CD1c-positive myeloid dendritic cell (primary cell): ENCODE data around the gene ADD1.
A peak's percentile ranks its signal among the peaks of the same experiment; 100 is the strongest.
"Not testable (repeated sequence)": the region's sequence is repeated elsewhere in the genome, so short reads cannot be mapped to it uniquely, and the experiment has no call there.

Experiments used
- DNase-seq: peaks from one replicate; pipeline ENCODE4 v3.0.0-alpha.2; 2016; ENCODE audit errors: extremely low spot score

ADD1 gene

DNA sequence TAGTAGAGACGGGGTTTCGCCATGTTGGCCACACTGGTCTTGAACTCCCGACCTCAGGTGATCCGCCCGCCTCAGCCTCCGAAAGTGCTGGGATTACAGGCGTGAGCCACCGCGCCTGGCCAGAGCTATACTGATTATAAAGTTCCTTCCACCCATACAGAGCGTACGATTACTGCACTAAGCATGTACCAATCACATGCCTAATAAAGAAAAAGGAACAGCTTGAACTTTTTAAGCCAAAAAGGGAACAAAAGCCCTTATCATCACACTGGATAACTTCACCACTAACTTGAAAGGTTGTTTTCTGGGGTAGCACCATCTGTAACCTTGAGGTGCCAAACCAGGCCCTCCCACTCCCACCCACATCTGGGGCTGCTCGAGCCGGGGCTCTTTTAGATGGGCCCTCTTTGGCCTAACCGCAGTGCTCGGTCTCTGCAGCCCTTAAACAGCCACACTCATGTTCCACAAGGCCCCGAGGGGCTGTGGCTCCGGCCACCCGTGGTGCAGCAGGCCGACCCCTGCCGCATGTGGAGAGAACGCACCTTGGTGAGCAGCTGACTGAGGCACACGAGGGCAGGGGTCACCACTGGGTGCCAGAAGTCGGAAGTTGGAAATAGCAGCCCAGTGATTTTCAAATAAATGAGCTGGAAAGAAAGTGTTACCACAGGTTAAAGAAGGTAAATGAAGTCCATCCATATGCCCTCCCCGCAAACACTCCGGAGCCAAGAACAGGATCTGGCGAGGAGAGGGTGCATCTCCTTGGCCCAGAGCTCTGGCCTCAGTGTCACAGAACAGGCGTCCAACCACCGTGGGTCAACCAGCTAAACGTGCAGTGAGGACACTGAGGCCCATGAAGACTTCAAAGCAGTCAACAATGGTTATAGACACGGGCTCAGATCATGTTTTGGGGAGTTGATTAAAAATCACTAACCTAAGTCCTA lies 101.2 kb downstream of the ADD1 start:
- peak; percentile 25 for DNase-seq

DNA sequence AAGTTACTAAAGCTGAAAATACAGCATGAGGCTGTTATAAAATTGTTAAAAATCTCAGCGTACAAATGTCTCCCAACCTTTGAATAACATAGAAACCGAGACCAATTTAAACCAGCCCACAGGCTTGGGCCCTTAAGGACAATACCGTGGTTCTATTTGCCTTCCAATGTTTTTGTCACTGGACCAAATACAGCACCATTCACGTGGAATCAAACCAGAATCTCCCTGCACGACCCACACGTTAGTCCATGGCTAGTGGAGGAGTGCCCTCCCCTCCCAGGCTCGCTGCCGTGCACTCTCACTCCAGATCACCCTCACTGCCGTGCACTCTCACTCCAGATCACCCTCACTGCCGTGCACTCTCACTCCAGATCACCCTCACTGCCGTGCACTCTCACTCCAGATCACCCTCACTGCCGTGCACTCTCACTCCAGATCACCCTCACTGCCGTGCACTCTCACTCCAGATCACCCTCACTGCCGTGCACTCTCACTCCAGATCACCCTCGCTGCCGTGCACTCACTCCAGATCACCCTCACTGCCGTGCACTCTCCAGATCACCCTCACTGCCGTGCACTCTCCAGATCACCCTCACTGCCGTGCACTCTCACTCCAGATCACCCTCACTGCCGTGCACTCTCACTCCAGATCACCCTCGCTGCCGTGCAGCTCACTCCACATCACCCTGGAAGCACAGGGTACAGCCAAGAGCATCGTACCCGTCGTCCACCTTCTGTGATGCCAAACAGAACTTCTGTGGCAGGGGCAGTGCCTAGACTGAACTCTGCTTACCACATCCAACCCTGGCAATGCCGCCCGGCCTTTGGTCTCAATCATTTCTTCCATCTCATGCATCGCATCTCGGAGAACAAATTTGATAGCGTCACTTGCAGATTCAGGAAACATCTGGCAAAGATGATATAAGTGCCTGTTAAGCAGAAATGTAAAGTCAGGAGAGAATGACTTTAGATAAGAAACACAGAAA lies 102.3 kb downstream of the ADD1 start:
- not testable (repeated sequence) for DNase-seq

DNA sequence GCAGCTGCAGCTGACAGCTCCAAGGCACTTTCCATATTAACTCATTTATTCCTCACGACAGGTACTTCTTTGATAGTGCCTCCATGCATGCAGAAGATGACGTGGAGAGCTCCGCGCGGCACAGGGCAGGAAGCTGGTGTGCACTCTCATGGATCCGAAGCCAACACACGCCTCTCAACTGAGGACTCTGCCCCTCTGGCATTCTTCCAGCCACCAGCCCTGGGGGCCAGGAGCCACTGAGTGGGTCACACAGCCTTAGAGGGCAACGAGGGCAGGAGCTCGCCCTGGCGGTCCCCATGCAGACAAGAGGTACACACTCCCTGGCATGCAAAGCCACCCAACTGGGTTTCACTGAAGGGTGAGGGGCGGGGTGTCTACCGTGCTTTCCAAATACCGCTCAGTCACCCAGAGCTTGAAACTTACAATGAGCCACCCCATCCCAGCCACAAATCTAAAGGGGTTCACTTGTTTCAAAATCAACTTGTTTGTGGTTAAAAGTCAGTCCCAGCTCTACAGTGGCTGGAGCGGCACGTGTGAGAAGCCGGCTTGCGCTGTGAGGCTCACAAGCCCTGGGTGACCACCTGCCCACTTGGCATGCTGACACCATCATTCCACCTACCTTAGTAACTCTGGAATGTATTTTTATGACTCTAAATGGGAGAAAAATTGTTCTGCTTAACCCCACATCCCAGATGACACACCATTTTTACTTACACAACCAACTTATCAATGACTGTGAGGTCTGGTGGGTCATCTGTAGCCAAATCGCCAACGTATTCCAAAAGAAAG lies 103.4 kb downstream of the ADD1 start:
- no peak for DNase-seq

DNA sequence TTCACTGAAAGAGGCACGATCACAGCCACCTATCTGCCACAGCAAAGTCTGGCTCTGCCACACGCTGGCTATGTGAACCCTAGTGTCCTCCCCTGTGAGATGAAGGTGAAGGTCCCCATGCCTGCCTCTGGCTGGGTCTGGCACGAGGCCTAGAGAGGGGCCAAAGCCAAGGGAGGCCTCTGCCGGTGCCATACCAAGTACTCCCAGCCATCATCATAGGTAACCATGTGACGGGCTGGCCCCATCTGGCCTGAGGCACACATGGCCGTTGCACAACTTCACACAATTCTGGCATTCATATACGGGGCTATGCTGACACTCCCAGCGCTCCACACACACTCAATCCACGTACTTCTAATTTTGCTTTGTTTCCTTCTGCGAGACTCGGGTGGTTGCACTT lies 104.3 kb downstream of the ADD1 start:
- no peak for DNase-seq

DNA sequence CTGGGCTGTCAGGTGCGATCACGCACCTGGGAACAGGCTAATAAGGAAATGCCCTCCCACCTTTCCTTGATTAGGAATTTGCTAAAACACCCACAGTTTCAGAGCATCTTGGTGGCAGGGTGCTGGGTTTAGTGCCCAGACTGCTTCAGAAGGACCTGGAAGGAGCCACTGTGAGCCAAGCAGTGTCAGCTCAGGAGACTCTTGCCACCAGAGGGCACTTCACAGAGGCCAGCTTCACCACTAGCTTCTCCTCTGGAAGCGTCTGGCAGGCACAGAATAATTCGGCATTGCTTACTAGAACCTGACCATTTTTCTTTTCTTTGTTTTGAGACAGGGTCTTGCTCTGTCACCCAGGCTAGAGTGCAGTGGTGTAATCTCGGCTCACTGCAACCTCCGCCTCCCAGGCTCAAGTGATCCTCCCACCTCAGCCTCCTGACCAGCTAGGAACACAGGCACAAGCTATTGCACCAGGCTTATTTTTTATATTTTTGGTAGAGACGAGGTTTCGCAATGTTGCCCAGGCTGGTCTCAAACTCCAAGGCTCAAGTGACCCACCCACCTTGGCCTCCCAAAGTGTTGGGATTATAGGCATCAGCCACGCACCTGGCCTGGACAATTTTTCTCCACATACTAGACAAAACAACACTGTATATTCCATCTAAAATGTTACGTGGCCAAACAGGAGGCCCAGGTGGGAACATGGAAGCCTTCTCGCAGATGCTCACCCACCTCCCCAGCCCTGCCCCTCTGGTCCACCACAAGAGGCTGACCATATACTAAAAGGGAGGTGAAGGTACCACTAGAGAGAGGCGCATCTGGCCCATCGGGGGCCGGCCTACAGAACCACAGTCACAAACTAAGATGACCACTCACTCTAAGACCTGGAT lies 105.5 kb downstream of the ADD1 start:
- DNase-seq = no peak

DNA sequence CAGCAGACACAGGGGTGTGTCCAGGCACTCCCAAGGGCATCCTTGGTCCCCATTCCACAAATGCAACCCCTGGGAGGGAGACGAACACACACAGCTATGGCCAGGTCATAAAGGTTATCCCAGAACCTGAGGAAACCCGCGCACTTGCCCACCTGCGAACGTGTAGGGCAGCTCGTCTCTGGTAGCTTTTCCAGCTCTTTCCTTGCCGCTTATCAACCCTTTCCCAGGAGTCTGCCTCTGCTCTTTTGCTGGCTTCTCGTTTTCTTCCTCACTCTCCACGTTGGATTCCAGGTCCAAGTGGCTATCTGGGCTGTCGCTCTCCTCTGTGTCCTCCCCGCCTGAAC lies 106.1 kb downstream of the ADD1 start:
- no peak for DNase-seq

DNA sequence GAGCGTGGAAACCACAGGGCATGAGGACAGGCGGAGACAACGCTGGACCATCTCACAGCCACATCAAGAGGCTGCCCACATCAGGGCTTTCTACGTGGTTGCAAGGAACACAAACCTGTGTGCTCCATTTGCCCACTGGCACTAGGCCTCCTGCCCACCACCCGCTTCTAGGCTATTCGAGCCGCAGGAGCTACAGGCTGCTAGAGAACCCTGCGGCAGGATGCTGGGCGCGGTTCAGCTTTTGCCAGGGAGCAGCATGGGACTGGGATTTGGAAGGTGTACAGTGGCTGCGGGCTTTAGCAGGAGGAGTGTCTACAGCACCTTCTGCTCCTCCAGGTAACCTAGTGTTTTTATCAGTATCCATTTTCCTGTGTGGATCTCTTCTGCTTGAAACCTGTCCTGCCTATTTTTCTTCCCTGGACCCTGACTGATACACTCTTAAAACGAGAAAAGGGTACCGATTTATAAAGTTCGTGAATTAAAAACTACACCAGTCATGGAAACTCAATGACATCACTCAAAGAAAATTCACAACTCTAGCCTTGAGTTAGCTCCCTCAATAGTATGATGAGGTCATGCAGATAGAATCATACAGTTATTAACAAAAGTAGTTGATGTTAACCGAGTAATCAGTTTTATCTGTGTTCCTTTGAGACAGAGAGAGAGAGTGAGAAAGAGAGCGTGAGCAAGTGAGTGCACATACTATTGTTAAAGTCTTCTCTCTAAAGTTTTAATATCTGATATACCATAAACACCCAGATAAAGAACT lies 106.8 kb downstream of the ADD1 start:
- DNase-seq = no peak

DNA sequence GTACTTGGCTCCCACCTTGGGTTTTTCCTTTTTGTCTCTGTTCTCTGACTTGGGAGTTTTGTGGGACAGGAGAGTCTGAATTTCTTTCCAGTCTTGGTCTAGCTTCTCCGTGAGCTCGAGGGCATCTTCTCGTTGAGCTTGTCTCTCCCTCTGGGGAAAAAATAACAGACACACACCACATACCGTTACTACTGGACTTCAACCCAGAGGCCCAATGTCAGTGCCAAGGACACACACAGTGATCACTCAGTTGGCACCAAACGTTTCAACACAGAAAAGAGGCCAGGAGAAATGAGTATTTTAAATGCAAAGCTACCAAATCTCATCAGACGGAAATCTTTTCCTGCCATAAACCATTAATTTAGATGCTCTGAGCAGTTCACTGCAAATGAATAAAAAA lies 109.9 kb downstream of the ADD1 start:
- no peak for DNase-seq

DNA sequence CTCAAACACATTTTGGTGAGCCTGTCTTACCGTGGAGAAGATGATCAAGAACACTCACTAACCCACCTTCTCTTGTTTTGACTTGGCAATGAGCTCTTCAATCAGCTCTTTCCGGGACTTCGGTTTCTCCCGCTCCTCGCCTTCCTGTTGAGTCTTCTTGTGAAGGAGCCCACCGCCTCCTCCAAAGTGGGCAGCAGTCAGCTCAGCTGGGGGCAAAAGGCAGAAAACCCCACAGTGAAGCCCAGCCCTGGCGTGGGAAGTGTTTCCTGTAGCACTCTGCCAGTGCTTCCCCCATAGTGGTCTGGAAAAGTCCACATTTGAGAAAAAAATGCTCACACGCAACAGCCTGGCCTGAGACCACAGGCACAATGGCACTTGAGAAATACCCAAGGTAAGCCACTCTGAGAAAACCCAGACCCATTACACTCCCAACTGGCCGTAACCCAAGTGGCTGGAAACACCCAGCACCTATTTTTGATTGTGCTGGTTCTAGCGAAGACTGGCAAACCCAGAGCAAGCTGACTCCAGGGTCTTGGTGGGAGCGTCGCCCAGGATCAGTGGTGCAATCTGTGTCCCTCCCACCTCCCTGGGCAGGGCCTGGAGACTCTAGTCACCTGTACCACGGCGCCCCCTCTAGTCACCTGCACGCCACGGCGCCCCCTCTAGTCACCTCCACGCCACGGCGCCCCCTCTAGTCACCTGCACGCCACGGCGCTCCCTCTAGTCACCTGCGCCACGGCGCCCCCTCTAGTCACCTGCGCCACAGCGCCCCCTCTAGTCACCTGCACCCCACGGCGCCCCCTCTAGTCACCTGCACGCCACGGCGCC lies 110.9 kb downstream of the ADD1 start:
- DNase-seq = no peak

DNA sequence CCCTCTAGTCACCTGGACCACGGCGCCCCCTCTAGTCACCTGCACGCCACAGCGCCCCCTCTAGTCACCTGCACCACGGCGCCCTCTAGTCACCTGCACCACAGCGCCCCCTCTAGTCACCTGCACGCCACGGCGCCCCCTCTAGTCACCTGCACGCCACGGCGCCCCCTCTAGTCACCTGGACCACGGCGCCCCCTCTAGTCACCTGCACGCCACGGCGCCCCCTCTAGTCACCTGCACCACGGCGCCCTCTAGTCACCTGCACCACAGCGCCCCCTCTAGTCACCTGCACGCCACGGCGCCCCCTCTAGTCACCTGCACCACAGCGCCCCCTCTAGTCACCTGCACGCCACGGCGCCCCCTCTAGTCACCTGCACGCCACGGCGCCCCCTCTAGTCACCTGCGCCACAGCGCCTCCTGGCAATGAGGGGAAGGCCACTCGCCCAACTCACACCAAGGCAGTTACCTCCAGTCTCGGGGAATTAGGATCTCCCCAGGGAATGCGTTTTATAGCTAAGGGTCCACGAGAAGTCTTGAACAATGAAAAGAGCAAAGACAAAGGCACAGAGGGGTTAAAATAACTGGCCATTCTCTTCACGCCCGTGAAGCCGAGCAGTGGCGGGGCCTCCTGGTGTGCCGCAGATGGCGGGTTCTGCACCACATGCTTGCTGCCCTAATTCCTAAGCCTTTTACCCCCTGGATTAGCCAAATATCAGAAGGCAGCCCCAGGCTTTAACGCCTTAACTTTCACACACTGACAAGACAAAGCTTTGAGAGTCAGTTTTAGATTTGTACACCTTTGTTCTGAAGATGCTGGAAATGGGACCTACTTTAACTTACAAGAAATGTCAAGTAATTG lies 111.8 kb downstream of the ADD1 start:
- not testable (repeated sequence) for DNase-seq

DNA sequence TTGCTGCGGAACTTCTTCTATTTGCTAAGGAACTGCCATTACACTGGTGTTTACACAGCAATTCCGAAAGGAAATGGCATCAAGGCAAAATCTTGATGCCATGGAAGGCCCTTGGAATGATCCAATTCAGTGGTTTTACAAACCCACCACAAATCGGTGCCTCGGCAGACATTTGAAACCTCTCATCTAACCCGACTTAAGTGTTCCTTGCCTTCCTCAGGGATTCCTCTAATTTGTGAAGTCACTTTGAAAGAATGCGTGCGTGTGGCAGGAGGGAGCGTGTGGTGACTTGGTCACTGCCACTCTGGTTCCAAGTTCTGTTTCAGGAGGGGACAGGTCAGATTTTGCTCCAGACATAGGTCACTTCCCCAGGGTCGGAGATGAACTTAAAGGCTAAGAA lies 114.8 kb downstream of the ADD1 start:
- DNase-seq = no peak

DNA sequence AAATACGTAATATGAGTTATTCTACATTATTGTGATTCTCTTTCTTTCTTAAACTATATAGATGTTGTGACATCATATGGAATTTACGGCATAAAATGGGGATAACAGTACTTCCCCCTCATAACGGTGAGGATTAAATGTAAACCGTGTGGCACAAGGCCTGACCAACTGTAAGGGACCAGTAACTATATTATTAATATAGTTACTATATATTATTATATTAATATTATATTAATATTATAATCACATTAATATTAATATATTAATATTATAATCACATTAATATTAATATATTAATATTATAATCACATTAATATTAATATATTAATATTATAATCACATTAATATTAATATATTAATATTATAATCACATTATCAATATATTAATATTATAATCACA lies 116.8 kb downstream of the ADD1 start:
- not testable (repeated sequence) for DNase-seq

DNA sequence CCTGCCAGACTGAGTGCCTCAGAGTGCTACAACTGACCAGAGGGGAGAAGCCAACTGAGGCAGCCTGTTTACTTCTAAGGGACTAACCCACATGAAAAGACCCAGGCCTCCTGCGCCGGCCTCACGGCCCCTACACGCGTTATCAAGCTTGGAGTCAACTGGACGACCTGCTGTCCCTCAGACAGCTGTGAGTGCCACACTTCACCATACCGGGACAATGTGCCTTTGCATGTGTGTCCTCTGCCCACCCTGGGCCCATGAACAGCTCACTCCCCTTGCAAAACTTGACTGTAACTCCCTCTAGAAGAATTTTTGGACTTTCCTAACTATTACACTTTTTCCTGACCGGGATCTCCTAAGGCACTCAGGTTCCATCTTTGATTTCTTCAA lies 117.8 kb downstream of the ADD1 start:
- no peak for DNase-seq

DNA sequence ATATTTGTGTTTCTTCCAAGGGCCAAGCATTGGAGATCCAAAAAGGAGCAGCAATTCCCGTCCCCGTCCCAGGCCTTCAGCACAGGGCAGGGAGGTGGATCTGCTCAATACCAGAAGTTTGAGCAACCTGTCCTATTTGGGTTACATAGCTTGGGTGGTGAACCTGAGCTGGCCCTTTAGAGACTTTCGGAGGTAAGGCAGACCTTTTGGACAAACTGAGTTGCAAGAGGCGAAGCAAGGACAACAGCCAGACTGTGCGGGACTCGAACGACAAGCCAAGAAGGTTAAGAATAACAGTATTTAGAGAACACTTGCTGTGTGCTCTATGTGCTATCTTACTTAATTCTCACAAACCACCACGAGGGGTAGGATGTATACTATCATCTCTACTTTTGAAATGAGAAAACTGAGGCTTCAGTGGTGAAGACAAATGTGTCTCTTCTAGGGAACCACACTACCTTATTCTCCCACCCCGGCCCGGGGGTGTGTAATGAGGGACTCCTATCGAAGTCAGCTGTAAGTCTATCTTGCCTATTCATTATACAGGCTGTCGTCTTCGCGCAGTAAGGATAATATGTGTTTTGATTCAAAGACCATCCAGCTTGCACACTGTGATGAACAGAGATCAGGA lies 118.3 kb downstream of the ADD1 start:
- DNase-seq = peak; percentile 17

DNA sequence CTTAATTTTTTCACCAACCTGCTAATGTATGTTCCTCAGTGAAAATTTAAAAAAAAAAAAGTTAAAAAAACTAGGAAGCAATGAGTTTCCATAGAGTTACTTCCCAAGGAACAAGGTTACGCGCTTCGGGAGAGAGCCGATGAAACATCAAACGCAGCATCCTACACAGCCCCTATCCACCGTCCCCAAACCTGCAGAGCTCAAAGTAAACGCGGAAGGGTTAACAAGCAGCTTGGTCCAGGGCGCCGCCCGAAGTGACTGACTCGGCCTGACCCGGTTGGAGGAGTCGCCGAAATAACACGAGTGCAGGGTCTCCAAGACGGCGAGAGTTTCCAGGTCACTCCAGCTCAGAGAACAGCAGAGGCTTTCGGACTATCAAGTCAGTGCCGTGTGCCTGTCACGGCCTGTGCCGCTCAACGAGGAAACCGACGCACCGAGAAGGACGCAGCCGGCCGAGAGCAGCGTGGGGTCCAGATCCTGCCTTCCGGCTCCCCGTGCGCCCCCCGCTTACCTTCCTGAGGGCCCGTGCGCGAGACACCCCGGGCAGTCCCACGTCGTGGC lies 119.0 kb downstream of the ADD1 start:
- DNase-seq = no peak

DNA sequence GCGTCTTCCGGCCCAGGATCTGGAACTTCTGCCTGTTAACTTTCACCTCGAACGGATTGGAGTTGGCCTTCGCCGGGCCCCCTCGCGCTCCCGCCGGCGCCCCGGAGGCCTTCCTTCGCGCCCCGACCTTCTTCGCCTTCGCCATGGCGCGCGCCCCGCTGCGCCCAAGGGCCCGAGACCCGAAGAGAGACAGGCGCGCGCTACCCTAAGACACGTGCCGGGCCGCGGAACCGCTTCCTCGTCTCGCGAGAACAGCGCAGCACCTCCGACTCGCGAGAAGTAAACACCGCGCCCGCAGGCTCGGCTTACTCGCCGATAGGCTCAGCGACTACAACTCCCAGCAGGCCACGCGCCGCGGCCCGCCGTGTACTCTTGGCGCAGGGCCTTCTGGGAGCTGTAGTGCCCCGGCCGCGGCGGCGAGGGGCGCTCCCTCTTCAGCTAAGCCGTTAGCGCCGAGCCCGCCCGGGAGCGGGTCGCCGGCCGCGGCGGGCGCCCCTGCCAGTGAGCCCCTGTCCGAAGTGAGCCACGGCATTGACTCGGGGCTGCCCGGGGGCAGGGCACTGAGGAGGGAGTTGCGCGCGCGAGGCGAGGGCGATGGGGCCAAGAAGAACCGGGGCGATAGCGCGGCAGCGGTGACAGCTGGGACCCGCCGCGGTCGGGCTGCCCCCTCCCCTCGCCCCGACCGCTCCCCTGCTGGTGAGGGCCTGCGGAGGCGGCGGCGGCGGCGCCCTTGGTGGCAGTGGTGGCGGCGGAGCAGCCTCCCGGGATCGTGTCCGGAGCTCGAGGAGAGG lies 119.7 kb downstream of the ADD1 start, which contains the start of the genes GRK4 and NOP14:
Gene GRK4, plus strand, starts transcription at position 397 of the 791 bp plus-strand sequence. CDS start 500 bp downstream, outside the sequence.
Gene NOP14, minus strand, starts transcription at position 232 of the 791 bp plus-strand sequence. Its CDS starts 87 bp downstream, at position 145.
- DNase-seq = peak; percentile 100
